Measurements from ENCODE around the gene EP400. TPM values are rescaled to one million over a fixed set of nuclear protein-coding genes. Genes with fewer than 3 reads are reported as not detected.

The EP400 gene
- total RNA-seq, 1 donor from 2014 or later, result 55.2 TPM

DNA sequence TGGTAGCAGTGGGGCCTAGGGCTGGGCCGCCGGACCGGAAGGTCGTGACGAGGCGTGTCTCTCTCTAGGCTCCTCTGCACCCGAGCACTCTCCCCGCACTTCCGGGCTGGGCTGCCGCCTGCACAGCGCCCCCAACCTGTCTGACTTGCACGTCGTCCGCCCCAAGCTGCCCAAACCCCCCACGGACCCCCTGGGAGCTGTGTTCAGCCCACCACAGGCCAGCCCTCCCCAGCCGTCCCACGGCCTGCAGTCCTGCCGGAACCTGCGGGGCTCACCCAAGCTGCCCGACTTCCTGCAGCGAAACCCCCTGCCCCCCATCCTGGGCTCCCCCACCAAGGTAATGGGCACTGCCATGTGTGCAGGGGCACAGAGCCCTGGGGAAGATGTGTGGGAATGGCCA is 33.9 kb upstream of the EP400 start:
- Mint-ChIP-seq H3K27ac (no peak overlapping the region), H3K36me3 (no peaks in the 10 kb centered on the region)
- DNase-seq (ENCODE audit: extremely low spot score, unreplicated experiment), result no peak

DNA sequence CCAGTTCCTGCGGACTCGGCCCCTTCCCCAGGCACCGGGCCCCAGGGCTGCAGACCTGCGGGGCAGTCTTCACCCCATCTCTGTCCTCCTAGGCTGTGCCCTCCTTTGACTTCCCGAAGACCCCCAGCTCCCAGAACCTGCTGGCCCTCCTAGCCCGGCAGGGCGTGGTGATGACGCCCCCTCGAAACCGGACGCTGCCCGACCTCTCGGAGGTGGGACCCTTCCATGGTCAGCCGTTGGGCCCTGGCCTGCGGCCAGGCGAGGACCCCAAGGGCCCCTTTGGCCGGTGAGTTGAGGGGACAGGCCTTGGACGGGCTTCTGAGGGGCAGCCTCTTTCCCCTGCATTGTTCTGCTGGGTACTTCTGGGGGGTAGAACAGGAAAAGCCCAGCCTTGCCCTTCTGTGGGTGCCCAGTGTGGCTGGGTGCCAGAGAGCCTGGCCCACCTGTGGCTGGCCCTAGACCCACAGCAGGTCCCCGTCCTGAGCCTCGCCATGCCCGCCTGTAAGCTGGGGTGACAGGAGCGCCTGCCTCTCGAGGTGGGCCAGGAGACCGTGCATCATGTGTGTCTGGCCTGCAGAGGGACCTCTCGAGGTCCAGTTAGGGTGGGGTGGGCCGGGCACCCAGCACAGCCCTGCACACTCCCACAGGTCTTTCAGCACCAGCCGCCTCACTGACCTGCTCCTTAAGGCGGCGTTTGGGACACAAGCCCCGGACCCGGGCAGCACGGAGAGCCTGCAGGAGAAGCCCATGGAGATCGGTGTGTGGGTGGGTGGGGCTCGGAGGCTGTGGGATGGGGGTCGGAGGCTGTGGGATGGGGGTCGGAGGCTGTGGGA is 33.2 kb upstream of the EP400 start:
- Mint-ChIP-seq H3K4me3 (no peak overlapping the region), H3K4me1 (ENCODE audit: unreplicated experiment) (no peaks in the 10 kb centered on the region), H3K36me3 (no peaks in the 10 kb centered on the region), H3K27ac (no peak overlapping the region), H3K27me3 (no peaks in the 10 kb centered on the region), H3K9me3 (no peaks in the 10 kb centered on the region)
- DNase-seq (ENCODE audit: extremely low spot score, unreplicated experiment), result no peak
- TF ChIP-seq, protein P1, sequence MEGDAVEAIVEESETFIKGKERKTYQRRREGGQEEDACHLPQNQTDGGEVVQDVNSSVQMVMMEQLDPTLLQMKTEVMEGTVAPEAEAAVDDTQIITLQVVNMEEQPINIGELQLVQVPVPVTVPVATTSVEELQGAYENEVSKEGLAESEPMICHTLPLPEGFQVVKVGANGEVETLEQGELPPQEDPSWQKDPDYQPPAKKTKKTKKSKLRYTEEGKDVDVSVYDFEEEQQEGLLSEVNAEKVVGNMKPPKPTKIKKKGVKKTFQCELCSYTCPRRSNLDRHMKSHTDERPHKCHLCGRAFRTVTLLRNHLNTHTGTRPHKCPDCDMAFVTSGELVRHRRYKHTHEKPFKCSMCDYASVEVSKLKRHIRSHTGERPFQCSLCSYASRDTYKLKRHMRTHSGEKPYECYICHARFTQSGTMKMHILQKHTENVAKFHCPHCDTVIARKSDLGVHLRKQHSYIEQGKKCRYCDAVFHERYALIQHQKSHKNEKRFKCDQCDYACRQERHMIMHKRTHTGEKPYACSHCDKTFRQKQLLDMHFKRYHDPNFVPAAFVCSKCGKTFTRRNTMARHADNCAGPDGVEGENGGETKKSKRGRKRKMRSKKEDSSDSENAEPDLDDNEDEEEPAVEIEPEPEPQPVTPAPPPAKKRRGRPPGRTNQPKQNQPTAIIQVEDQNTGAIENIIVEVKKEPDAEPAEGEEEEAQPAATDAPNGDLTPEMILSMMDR (conservative IDR thresholded peaks at IDR 0.05), result no peak

More for the DNA sequence above, 33.9 kb upstream of the EP400 start:
- no peaks in the 10 kb centered on the region for H3K4me1 Mint-ChIP-seq (ENCODE audit: unreplicated experiment)
- no peaks in the 10 kb centered on the region for H3K27me3 Mint-ChIP-seq
- TF ChIP-seq, protein P1 (conservative IDR thresholded peaks at IDR 0.05), result no peak
- H3K4me3 Mint-ChIP-seq, result no peak overlapping the region
- no peaks in the 10 kb centered on the region for H3K9me3 Mint-ChIP-seq

DNA sequence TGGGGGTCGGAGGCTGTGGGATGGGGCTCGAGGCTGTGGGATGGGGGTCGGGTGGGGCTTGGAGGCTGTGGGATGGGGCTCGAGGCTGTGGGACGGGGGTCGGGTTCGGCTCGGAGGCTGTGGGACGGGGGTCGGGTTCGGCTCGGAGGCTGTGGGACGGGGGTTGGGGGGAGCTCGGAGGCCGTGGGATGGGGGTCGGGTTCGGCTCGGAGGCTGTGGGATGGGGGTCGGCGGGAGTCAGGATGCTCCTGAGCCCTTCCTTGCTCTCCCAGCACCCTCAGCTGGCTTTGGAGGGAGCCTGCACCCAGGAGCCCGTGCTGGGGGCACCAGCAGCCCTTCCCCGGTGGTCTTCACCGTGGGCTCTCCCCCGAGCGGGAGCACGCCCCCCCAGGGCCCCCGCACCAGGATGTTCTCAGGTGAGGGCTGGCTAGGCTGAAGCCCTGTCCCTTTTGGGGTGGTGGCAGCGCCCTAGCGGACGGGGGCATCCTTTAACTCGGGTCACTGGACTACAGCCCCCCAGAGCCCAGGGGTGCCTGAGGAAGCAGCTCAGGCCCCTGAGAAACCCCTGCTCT is 32.5 kb upstream of the EP400 start:
- peak; percentile 90 for DNase-seq (ENCODE audit: extremely low spot score, unreplicated experiment)
- TF ChIP-seq, protein P1 (conservative IDR thresholded peaks at IDR 0.05), result no peak
- Mint-ChIP-seq H3K27ac (no peak overlapping the region), H3K4me1 (ENCODE audit: unreplicated experiment) (no peaks in the 10 kb centered on the region), H3K9me3 (no peaks in the 10 kb centered on the region), H3K27me3 (no peaks in the 10 kb centered on the region), H3K36me3 (peaks cover 5% of the 10 kb centered on the region), H3K4me3 (no peak overlapping the region)

DNA sequence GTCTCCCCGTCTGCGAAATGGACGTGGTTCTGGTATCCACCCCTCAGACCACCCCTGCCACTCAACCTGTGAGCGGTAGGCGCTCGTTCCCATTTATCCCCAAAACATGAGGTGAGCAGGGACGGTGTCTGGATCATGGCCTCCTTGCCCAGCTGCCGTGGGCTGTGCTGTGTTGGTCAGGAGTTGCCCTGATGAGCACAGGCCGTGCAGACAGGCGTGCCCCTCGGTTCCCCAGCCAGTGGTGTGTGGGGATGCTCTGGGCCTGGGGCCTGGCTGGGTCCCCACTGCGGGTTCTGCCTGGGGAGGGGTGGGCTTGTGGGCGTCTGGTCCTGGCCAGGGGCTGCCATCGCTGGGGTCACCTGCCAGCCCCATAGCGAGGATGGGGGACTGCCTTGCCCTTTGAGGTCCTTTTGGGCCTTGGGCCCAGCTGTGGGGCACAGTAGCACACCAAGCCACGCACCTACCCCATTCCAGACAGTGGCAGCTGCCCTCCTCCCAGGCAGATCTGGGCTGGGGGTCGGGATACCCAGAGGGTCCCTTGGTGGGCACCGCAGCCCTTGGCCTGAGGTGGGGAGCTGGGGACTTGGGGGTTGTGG is 31.9 kb upstream of the EP400 start:
- Mint-ChIP-seq H3K36me3 (peaks cover 5% of the 10 kb centered on the region), H3K27ac (no peak overlapping the region), H3K27me3 (no peaks in the 10 kb centered on the region), H3K4me3 (no peak overlapping the region), H3K9me3 (no peaks in the 10 kb centered on the region), H3K4me1 (ENCODE audit: unreplicated experiment) (no peaks in the 10 kb centered on the region)
- TF ChIP-seq, protein P1 (conservative IDR thresholded peaks at IDR 0.05), result no peak
- DNase-seq (ENCODE audit: extremely low spot score, unreplicated experiment), result no peak

DNA sequence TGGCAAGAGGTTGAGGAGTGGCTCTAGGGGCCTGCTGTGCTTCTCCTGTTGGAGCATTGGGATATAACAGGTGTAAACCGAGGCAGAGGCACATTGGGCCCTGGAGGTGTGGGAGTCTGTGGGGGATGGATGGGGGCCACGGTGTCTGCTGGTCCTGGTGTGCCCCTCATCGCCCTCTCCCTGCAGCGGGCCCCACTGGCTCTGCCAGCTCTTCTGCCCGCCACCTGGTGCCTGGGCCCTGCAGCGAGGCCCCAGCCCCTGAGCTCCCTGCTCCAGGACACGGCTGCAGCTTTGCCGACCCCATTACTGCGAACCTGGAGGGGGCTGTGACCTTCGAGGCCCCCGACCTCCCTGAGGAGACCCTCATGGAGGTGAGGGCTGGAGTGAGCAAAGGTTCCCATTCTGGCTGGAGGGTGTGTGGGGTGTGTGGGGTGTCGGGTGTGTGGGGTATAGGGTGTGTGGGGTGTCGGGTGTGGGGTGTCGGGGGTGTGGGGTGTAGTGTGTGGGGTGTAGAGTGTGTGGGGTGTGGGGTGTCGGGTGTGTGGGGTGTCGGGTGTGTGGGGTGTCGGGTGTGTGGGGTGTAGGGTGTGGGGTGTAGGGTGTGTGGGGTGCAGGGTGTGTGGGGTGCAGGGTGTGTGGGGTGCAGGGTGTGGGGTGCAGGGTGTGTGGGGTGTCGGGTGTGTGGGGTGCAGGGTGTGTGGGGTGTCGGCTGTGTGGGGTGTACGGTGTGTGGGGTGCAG is 31.3 kb upstream of the EP400 start:
- DNase-seq (ENCODE audit: extremely low spot score, unreplicated experiment), result no peak
- TF ChIP-seq, protein P1 (conservative IDR thresholded peaks at IDR 0.05), result no peak
- Mint-ChIP-seq H3K9me3 (no peaks in the 10 kb centered on the region), H3K36me3 (peaks cover 5% of the 10 kb centered on the region), H3K27me3 (no peaks in the 10 kb centered on the region), H3K27ac (no peak overlapping the region), H3K4me3 (no peak overlapping the region), H3K4me1 (ENCODE audit: unreplicated experiment) (no peaks in the 10 kb centered on the region)

Data from type B pancreatic cell (in vitro differentiated cells).